Heart right ventricle (tissue), 16 donors: Measurements from ENCODE around the gene AGER. TPM values are rescaled to one million over a fixed set of nuclear protein-coding genes. Genes with fewer than 3 reads are reported as not detected.

Experiments
- ATAC-seq, 8 donors: fragments of 200-7000 bp; cut with Tn5 transposase; one replicate each; pipeline ENCODE4 v1.9.1; 2020; ENCODE audit warnings: mild to moderate bottlenecking in 8 of 8, moderate library complexity in 8 of 8, moderate number of reproducible peaks in 1 of 8
- DNase-seq, 2 donors: peaks; one replicate each; pipeline ENCODE4 v3.0.0-alpha.2; 2020
- H3K27ac ChIP-seq, 10 donors: fragments of 200-600 bp; sonication (generic) in 2 of 10; one replicate each; pipeline versions ENCODE4 v1.5.0 to v1.8.0; 2020 to 2022; ENCODE audit warnings: mild to moderate bottlenecking in 3 of 10
- H3K27me3 ChIP-seq, 7 donors: fragments of 200-600 bp; one replicate each; pipeline ENCODE4 v1.8.0; 2021 to 2022; ENCODE audit warnings: mild to moderate bottlenecking in 2 of 7
- H3K36me3 ChIP-seq, 9 donors: fragments of 200-600 bp; sonication (generic) in 1 of 9; one replicate each; pipeline versions ENCODE4 v1.5.0 to v1.8.0; 2020 to 2022; ENCODE audit warnings: mild to moderate bottlenecking in 2 of 9
- H3K4me1 ChIP-seq, 9 donors: fragments of 200-600 bp; sonication (generic) in 1 of 9; one replicate each; pipeline versions ENCODE4 v1.5.0 to v1.8.0; 2020 to 2022; ENCODE audit warnings: mild to moderate bottlenecking in 4 of 9
- H3K4me3 ChIP-seq, 10 donors: fragments of 200-600 bp; sonication (generic) in 2 of 10; one replicate each; pipeline versions ENCODE4 v1.5.0 to v1.8.0; 2020 to 2022; ENCODE audit warnings: mild to moderate bottlenecking in 7 of 10, moderate library complexity in 2 of 10
- H3K9me3 ChIP-seq, 11 donors: fragments of 200-600 bp in 10 of 11; sonication (generic) in 2 of 11; one replicate each; pipeline versions ENCODE4 v1.5.0 to v1.8.0; 2013 to 2022; ENCODE audit warnings: mild to moderate bottlenecking in 2 of 11, control low read depth in 1 of 11, moderate library complexity in 1 of 11
- CTCF ChIP-seq, 9 donors: fragments of 200-600 bp; sonication (generic) in 2 of 9; IDR thresholded peaks; one replicate each; pipeline versions ENCODE4 v1.5.0 to v1.8.0; 2021 to 2022; ENCODE audit warnings: antibody characterized with exemption in 9 of 9, mild to moderate bottlenecking in 5 of 9, moderate library complexity in 1 of 9
- WGBS, 2 donors: extraction: QIAGEN DNeasy Blood & Tissue Kit; methylation state at CpG; one replicate each; pipeline ENCODE4 v1.1.7; 2013; ENCODE audit warnings: inconsistent platforms in 1 of 2; 5-methylcytosine and 5-hydroxymethylcytosine counted together
- intact Hi-C, 10 donors: fragments of 100-400 bp; cut with DNase I; formaldehyde crosslinking; loops; one replicate each; pipeline versions ENCODE4 v1.11.1 to v1.14.2; 2022
- polyA plus RNA-seq, 2 donors: library from polyadenylated mRNA; stranded (reverse); fragments of 200-250 nt; gene quantifications; one replicate each; pipeline ENCODE4 v1.2.3, GENCODE V29; 2013
- total RNA-seq, 10 donors: library from RNA; stranded (reverse); fragmentation: NEBNext Ultra II Directional in 3 of 10; extraction: Animal tissue kit (Norgen Biotek cat#: 25700) in 3 of 10; gene quantifications; one replicate each; pipeline versions ENCODE4 v1.2.1 to v1.2.4, GENCODE V29; 2021 to 2023
- donor health status: Arrhythmogenic right ventricular cardiomyopathy.
- donor health status: ischemic (EF 13 %, LVEDD 7.1; RV severe dilation, severe dysfunction).
- donor health status: healthy with polysubstance abuse.
- donor health status: DM: no; HTN: yes; CAD: no.
- donor health status: DM: no; HTN: no; CAD: no.
- donor health status: ischemic (EF 25% LVEDD 6.9; RV normal size, moderate dysfunction).
- donor health status: ischemic (EF 25% LVEDD 5.7; RV mildly dilated, moderate dysfunction).
- donor health status: healthy.
- donor health status: DM: yes; HTN: yes; CAD: no.
- donor health status: Ischemic cardiomyopathy.
- donor health status: ischemic (EF 35%, LVEDD 5.7; RV mildly dilated, moderate dysfunction).
- donor health status: nonischemic (EF 11% LVEDD 7.7; RV severe dilation, severe dysfunction).
- donor health status: DM: yes; HTN: yes; CAD: no.
- donor health status: PGD.
- donor health status: ischemic (EF 29% LVEDD 5.4; RV normal size, mild dysfunction).
- donor health status: nonischemic (EF 23%, LVEDD 6.1; RV moderate dilation, normal function).

Gene AGER
- total and polyA plus RNA-seq, 12 donors: 0.75 to 5.5 (median 3.1) TPM

GRCh38 chr6:32149092-32149755 is 34.8 kb downstream of the AGER start:
- 41 to 49% methylated on average over 43 to 47 of the region's 47 CpGs for WGBS, 2 donors
- peaks cover 0 to 9% (median 0%) of the 10 kb centered on the region in 9 donors for H3K36me3 ChIP-seq
- peaks cover 0 to 38% (median 16%) of the 10 kb centered on the region in 9 donors for H3K4me1 ChIP-seq
- ATAC-seq: no peak
- peak in 1 of 9 donors; percentile 2 for TF ChIP-seq CTCF (IDR thresholded peaks at IDR 0.05)
- H3K27ac ChIP-seq: no peak overlapping the region
- H3K4me3 ChIP-seq: peak overlapping the region in 8 of 10 donors; percentile 14 to 40 (median 26)
- DNase-seq: no peak
- no peaks in the 10 kb centered on the region for H3K9me3 ChIP-seq
- intact Hi-C loops: no loop called here
- H3K27me3 ChIP-seq: peaks cover 0 to 72% (median 8%) of the 10 kb centered on the region in 7 donors

GRCh38 chr6:32148289-32149091 is 35.6 kb downstream of the AGER start:
- peak in 3 of 9 donors; percentile 14 to 21 (median 20) for TF ChIP-seq CTCF (IDR thresholded peaks at IDR 0.05)
- Histone ChIP-seq H3K27me3 (peaks cover 0 to 66% (median 8%) of the 10 kb centered on the region in 7 donors), H3K9me3 (no peaks in the 10 kb centered on the region), H3K36me3 (peaks cover 0 to 9% (median 0%) of the 10 kb centered on the region in 9 donors), H3K4me3 (peak overlapping the region in 8 of 10 donors; percentile 14 to 40 (median 26)), H3K27ac (no peak overlapping the region), H3K4me1 (peaks cover 0 to 31% (median 15%) of the 10 kb centered on the region in 9 donors)
- ATAC-seq: peak in 5 of 8 donors; percentile 16 to 70 (median 26)
- DNase-seq: peak; percentile 53 to 64
- intact Hi-C loops: no loop called here
- 17 to 29% methylated on average over 39 of the region's 39 CpGs for WGBS, 2 donors

DNA sequence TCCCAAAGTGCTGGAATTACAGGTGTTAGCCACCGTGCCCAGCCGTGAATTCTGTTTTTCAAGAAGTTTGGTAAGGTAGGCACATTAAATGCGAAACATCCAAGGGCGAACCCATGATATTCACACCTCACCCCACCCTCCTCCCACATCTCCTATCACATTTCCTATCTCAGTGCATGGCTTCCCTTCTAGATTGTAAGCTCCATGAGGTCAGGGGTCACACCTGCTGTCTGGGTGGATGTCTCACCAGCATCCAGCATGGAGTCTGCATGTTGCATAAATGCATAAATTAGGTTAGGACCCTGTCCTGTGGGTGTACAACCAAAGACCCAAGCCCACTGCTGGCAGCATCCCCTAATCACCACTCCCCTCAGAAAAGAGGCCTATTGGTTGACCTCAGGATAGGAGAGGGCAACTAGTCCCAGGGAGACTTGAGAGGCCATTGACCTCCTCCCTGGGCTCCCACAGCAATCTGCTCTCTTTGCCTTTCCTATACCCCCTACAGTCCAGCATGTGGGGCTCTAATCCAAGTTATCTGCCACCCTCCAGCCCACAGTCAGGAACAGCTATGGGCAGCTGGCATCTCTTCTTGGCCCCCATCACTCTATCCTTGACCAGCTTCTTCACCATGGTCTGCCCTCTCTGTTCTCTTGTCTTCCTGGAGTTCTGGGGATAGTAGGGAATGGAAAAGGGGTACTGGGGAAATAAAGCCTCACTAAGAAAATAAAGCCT is 36.5 kb downstream of the AGER start:
- H3K9me3 ChIP-seq: no peaks in the 10 kb centered on the region
- H3K4me3 ChIP-seq: no peak overlapping the region
- peaks cover 0 to 57% (median 8%) of the 10 kb centered on the region in 7 donors for H3K27me3 ChIP-seq
- TF ChIP-seq CTCF (IDR thresholded peaks at IDR 0.05): no peak
- intact Hi-C loops: no loop called here
- ATAC-seq: no peak
- WGBS, 2 donors: 91 to 96% methylated on average over 4 of the region's 4 CpGs
- no peak overlapping the region for H3K27ac ChIP-seq
- peaks cover 0 to 9% (median 0%) of the 10 kb centered on the region in 9 donors for H3K36me3 ChIP-seq
- DNase-seq: no peak
- peaks cover 0 to 22% (median 6%) of the 10 kb centered on the region in 9 donors for H3K4me1 ChIP-seq

GRCh38 chr6:32146687-32147086 is 37.4 kb downstream of the AGER start:
- Histone ChIP-seq H3K9me3 (no peaks in the 10 kb centered on the region), H3K4me3 (no peak overlapping the region), H3K27me3 (peaks cover 0 to 50% (median 8%) of the 10 kb centered on the region in 7 donors), H3K36me3 (peaks cover 0 to 9% (median 0%) of the 10 kb centered on the region in 9 donors), H3K4me1 (peaks cover 0 to 16% (median 0%) of the 10 kb centered on the region in 9 donors), H3K27ac (no peak overlapping the region)
- DNase-seq (no peak), ATAC-seq (no peak)
- WGBS, 2 donors: 29% methylated on average over 4 of the region's 4 CpGs
- intact Hi-C loops: no loop called here
- no peak for TF ChIP-seq CTCF (IDR thresholded peaks at IDR 0.05)
